ENCODE measurements around the gene SLC39A6. TPM values are rescaled to one million over a fixed set of nuclear protein-coding genes. Genes with fewer than 3 reads are reported as not detected.
"Not testable (repeated sequence)": the region's sequence is repeated elsewhere in the genome, so short reads cannot be mapped to it uniquely, and the experiment has no call there.

The SLC39A6 gene
- polyA plus RNA-seq, 1 donor (not counting 4 experiments of a cell fraction or from before 2014, with no cell fraction given), result 145 TPM

- dilution Hi-C loops (cut with MboI; ENCODE audit: extremely low pct_ligation_motif_present, low sequenced_read_pairs), result no loop called here
- TF ChIP-seq EZH2 (IDR thresholded peaks at IDR 0.05; ENCODE audit: low read length) (no peak), CTCF (optimal IDR thresholded peaks at IDR 0.05 in 1 of 3, IDR thresholded peaks at IDR 0.05 in 1 of 3, conservative IDR thresholded peaks at IDR 0.05 in 1 of 3; ENCODE audit: extremely low read depth in 1 of 3, insufficient read depth in 2 of 3, low read length in 3 of 3) (no peak)
- Histone ChIP-seq H4K20me1 (ENCODE audit: control insufficient read depth, extremely low read depth, insufficient read depth, low read length) (no peaks in the 10 kb centered on the region), H3K27ac (ENCODE audit: control insufficient read depth, insufficient read depth, low read length) (no peak overlapping the region), H3K36me3 (ENCODE audit: control insufficient read depth in 2 of 2, extremely low read depth in 1 of 2, insufficient read depth in 2 of 2, low read length in 2 of 2) (no peaks in the 10 kb centered on the region), H2AFZ (ENCODE audit: control insufficient read depth, low read length) (no peak overlapping the region), H3K79me2 (ENCODE audit: control insufficient read depth, insufficient read depth, low read length) (no peaks in the 10 kb centered on the region), H3K4me3 (ENCODE audit: control insufficient read depth in 2 of 3, extremely low read depth in 1 of 3, insufficient read depth in 2 of 3, low read depth in 1 of 3, low read length in 3 of 3) (no peak overlapping the region), H3K9ac (ENCODE audit: control insufficient read depth, extremely low read depth, insufficient read depth, low read length) (no peak overlapping the region), H3K4me2 (ENCODE audit: control insufficient read depth, extremely low read depth, insufficient read depth, low read depth, low read length) (no peak overlapping the region), H3K27me3 (ENCODE audit: control insufficient read depth, extremely low read depth, insufficient read depth, low read length) (no peaks in the 10 kb centered on the region), H3K9me1 (ENCODE audit: control insufficient read depth, extremely low read depth, insufficient read depth, low read length) (no peaks in the 10 kb centered on the region), H3K9me3 (ENCODE audit: control insufficient read depth, low read depth, low read length) (no peaks in the 10 kb centered on the region), H3K4me1 (ENCODE audit: control insufficient read depth, extremely low read depth, insufficient read depth, low read length) (peaks cover 5% of the 10 kb centered on the region)
- FAIRE-seq (no peak), DNase-seq (ENCODE audit: low read depth, low spot score) (no peak)
Observed at GRCh38 chr18:36078751-36079529, 50.2 kb downstream of the SLC39A6 start.

GRCh38 chr18:36077764-36078163 lies 51.4 kb downstream of the SLC39A6 start:
- H3K27ac ChIP-seq (ENCODE audit: control insufficient read depth, insufficient read depth, low read length); H3K79me2 ChIP-seq (ENCODE audit: control insufficient read depth, insufficient read depth, low read length); H3K9ac ChIP-seq (ENCODE audit: control insufficient read depth, extremely low read depth, insufficient read depth, low read length); H2AFZ ChIP-seq (ENCODE audit: control insufficient read depth, low read length); H3K27me3 ChIP-seq (ENCODE audit: control insufficient read depth, extremely low read depth, insufficient read depth, low read length); DNase-seq (ENCODE audit: low read depth, low spot score); H3K4me2 ChIP-seq (ENCODE audit: control insufficient read depth, extremely low read depth, insufficient read depth, low read depth, low read length); H3K9me1 ChIP-seq (ENCODE audit: control insufficient read depth, extremely low read depth, insufficient read depth, low read length); H3K36me3 ChIP-seq (ENCODE audit: control insufficient read depth in 2 of 2, extremely low read depth in 1 of 2, insufficient read depth in 2 of 2, low read length in 2 of 2); H3K4me1 ChIP-seq (ENCODE audit: control insufficient read depth, extremely low read depth, insufficient read depth, low read length); dilution Hi-C loops (cut with MboI; ENCODE audit: extremely low pct_ligation_motif_present, low sequenced_read_pairs); H3K4me3 ChIP-seq (ENCODE audit: control insufficient read depth in 2 of 3, extremely low read depth in 1 of 3, insufficient read depth in 2 of 3, low read depth in 1 of 3, low read length in 3 of 3); H4K20me1 ChIP-seq (ENCODE audit: control insufficient read depth, extremely low read depth, insufficient read depth, low read length); FAIRE-seq; H3K9me3 ChIP-seq (ENCODE audit: control insufficient read depth, low read depth, low read length): not testable (repeated sequence)
